Measurements from ENCODE around the gene TMEM54.

- TF ChIP-seq BMI1 (IDR thresholded peaks at IDR 0.05; ENCODE audit: borderline replicate concordance) (no peak), EZH2 (IDR thresholded peaks at IDR 0.05; ENCODE audit: borderline replicate concordance, control insufficient read depth, low read depth, low read length) (no peak)
Measured at GRCh38 chr1:32947669-32948389, 46.6 kb upstream of the TMEM54 start.

Data from GM12878 (cell line).